Measurements from ENCODE around the gene TP53RK. TPM values are rescaled to one million over a fixed set of nuclear protein-coding genes. Genes with fewer than 3 reads are reported as not detected.

Gene TP53RK
- total and polyA plus RNA-seq, 4 donors, result 4.7 to 12.8 (median 6.8) TPM

DNA sequence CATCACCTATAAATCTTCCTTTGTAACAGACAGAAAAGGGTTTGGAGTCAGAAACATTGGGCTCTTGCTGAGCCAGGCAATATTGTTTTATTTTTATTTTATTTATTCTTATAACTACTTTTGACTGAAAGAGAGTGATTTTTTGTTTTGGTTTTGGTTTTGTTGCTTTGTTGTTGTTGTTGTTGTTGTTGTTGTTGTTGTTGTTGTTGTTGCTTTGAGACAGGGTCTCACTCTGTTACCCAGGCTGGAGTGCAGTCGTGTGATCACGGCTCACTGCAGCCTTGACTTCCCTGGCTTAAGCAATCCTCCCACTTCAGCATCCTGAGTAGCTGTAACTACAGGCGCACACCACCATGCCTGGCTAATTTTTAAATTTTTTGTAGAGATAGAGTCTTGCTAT lies 22.9 kb downstream of the TP53RK start:
- Histone ChIP-seq H3K27ac (ENCODE audit: low read depth in 1 of 2, low read length in 2 of 2) (no peak overlapping the region), H3K36me3 (ENCODE audit: control insufficient read depth in 4 of 4, insufficient read depth in 3 of 4, low read depth in 1 of 4, low read length in 3 of 4) (no peaks in the 10 kb centered on the region), H3K4me1 (ENCODE audit: control insufficient read depth in 4 of 4, insufficient read depth in 4 of 4, low read length in 3 of 4) (peaks cover 1 to 28% (median 17%) of the 10 kb centered on the region in 4 donors), H3K4me3 (ENCODE audit: low read depth in 1 of 3, low read length in 3 of 3) (no peak overlapping the region), H3K9me3 (ENCODE audit: control insufficient read depth in 4 of 4, low read length in 3 of 4) (no peaks in the 10 kb centered on the region), H3K9ac (ENCODE audit: low read depth in 1 of 2, low read length in 2 of 2) (no peak overlapping the region), H3K27me3 (ENCODE audit: control insufficient read depth in 4 of 4, insufficient read depth in 4 of 4, low read length in 3 of 4) (no peaks in the 10 kb centered on the region)
- TF ChIP-seq, protein P1, sequence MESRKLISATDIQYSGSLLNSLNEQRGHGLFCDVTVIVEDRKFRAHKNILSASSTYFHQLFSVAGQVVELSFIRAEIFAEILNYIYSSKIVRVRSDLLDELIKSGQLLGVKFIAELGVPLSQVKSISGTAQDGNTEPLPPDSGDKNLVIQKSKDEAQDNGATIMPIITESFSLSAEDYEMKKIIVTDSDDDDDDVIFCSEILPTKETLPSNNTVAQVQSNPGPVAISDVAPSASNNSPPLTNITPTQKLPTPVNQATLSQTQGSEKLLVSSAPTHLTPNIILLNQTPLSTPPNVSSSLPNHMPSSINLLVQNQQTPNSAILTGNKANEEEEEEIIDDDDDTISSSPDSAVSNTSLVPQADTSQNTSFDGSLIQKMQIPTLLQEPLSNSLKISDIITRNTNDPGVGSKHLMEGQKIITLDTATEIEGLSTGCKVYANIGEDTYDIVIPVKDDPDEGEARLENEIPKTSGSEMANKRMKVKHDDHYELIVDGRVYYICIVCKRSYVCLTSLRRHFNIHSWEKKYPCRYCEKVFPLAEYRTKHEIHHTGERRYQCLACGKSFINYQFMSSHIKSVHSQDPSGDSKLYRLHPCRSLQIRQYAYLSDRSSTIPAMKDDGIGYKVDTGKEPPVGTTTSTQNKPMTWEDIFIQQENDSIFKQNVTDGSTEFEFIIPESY (IDR thresholded peaks at IDR 0.05), result no peak
- TF ChIP-seq, protein P2, sequence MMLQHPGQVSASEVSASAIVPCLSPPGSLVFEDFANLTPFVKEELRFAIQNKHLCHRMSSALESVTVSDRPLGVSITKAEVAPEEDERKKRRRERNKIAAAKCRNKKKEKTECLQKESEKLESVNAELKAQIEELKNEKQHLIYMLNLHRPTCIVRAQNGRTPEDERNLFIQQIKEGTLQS (IDR thresholded peaks at IDR 0.05), result no peak
- WGBS, result 96% methylated on average over 3 of the region's 3 CpGs
- DNase-seq (ENCODE audit: low spot score), result no peak

DNA sequence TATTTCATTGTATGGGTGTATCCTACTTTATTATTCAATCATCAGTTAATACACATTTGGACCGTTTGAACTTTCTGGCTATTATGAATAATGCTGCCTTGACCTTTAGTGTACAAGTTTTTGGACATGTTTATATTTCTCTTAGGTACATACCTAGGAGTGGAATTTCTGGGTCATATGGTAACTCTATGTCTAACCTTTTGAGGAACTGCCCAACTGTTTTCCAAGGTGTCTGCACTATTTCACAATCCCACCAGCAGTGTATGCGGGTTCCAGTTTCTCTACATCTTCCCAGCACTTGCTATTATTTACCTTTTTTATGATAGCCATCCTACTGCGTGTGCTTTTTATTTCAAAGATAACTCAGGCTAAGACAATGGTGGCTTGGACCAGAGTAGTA lies 23.6 kb downstream of the TP53RK start:
- no peaks in the 10 kb centered on the region for H3K9me3 ChIP-seq (ENCODE audit: control insufficient read depth in 4 of 4, low read length in 3 of 4)
- TF ChIP-seq, protein P3, sequence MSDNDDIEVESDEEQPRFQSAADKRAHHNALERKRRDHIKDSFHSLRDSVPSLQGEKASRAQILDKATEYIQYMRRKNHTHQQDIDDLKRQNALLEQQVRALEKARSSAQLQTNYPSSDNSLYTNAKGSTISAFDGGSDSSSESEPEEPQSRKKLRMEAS (IDR thresholded peaks at IDR 0.05), result no peak
- no peak for TF ChIP-seq NR2F2 (IDR thresholded peaks at IDR 0.05)
- H3K36me3 ChIP-seq (ENCODE audit: control insufficient read depth in 4 of 4, insufficient read depth in 3 of 4, low read depth in 1 of 4, low read length in 3 of 4), result no peaks in the 10 kb centered on the region
- H3K9ac ChIP-seq (ENCODE audit: low read depth in 1 of 2, low read length in 2 of 2), result no peak overlapping the region
- H3K27ac ChIP-seq (ENCODE audit: low read depth in 1 of 2, low read length in 2 of 2), result no peak overlapping the region
- no peaks in the 10 kb centered on the region for H3K27me3 ChIP-seq (ENCODE audit: control insufficient read depth in 4 of 4, insufficient read depth in 4 of 4, low read length in 3 of 4)
- WGBS, result 80% methylated on average over 3 of the region's 3 CpGs
- no peak for DNase-seq (ENCODE audit: low spot score)
- no peak overlapping the region for H3K4me3 ChIP-seq (ENCODE audit: low read depth in 1 of 3, low read length in 3 of 3)
- peaks cover 1 to 22% (median 10%) of the 10 kb centered on the region in 4 donors for H3K4me1 ChIP-seq (ENCODE audit: control insufficient read depth in 4 of 4, insufficient read depth in 4 of 4, low read length in 3 of 4)

DNA sequence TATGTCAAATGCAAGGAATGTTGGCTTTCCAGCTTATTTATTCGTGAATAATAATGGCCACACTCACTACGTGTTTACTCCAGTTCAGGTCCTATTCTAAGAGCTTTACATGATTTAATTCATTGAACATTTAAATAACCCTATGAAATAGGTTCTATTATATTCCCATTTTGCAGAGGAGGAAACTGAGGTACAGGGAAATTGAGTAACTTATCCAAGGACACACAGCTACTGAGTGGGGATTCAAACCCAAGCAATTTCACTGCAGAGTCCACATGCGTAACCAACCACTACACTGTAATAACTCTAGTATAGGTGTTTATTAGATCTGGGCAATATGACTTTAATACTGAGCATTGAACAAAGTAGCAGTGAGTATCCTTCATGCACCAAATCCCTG lies 25.7 kb downstream of the TP53RK start:
- H3K4me1 ChIP-seq (ENCODE audit: control insufficient read depth in 4 of 4, insufficient read depth in 4 of 4, low read length in 3 of 4), result peaks cover 1 to 17% (median 7%) of the 10 kb centered on the region in 4 donors
- WGBS, result 96% methylated on average over 3 of the region's 3 CpGs
- no peak overlapping the region for H3K9ac ChIP-seq (ENCODE audit: low read depth in 1 of 2, low read length in 2 of 2)
- no peak for TF ChIP-seq RAD21 (IDR thresholded peaks at IDR 0.05)
- TF ChIP-seq, protein P2 (IDR thresholded peaks at IDR 0.05), result no peak
- no peak for TF ChIP-seq HNF4A (conservative IDR thresholded peaks at IDR 0.05)
- no peak for TF ChIP-seq YY1 (IDR thresholded peaks at IDR 0.05)
- no peak for TF ChIP-seq RXRA (IDR thresholded peaks at IDR 0.05)
- no peak for TF ChIP-seq SP1 (IDR thresholded peaks at IDR 0.05)
- TF ChIP-seq EGR1 (IDR thresholded peaks at IDR 0.05; ENCODE audit: low read depth in 2 of 2), result no peak
- no peak for TF ChIP-seq TAF1 (conservative IDR thresholded peaks at IDR 0.05)
- TF ChIP-seq, protein P3 (IDR thresholded peaks at IDR 0.05), result no peak
- no peak for TF ChIP-seq JUND (IDR thresholded peaks at IDR 0.05)
- TF ChIP-seq, protein P4, sequence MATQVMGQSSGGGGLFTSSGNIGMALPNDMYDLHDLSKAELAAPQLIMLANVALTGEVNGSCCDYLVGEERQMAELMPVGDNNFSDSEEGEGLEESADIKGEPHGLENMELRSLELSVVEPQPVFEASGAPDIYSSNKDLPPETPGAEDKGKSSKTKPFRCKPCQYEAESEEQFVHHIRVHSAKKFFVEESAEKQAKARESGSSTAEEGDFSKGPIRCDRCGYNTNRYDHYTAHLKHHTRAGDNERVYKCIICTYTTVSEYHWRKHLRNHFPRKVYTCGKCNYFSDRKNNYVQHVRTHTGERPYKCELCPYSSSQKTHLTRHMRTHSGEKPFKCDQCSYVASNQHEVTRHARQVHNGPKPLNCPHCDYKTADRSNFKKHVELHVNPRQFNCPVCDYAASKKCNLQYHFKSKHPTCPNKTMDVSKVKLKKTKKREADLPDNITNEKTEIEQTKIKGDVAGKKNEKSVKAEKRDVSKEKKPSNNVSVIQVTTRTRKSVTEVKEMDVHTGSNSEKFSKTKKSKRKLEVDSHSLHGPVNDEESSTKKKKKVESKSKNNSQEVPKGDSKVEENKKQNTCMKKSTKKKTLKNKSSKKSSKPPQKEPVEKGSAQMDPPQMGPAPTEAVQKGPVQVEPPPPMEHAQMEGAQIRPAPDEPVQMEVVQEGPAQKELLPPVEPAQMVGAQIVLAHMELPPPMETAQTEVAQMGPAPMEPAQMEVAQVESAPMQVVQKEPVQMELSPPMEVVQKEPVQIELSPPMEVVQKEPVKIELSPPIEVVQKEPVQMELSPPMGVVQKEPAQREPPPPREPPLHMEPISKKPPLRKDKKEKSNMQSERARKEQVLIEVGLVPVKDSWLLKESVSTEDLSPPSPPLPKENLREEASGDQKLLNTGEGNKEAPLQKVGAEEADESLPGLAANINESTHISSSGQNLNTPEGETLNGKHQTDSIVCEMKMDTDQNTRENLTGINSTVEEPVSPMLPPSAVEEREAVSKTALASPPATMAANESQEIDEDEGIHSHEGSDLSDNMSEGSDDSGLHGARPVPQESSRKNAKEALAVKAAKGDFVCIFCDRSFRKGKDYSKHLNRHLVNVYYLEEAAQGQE (IDR thresholded peaks at IDR 0.05), result no peak
- TF ChIP-seq NR2F2 (IDR thresholded peaks at IDR 0.05), result no peak
- TF ChIP-seq FOXA1 (IDR thresholded peaks at IDR 0.05), result no peak
- no peak for TF ChIP-seq FOXA2 (IDR thresholded peaks at IDR 0.05)
- TF ChIP-seq, protein P1 (IDR thresholded peaks at IDR 0.05), result no peak
- no peak for TF ChIP-seq GABPA (IDR thresholded peaks at IDR 0.05 in 1 of 2, conservative IDR thresholded peaks at IDR 0.05 in 1 of 2)
- no peak overlapping the region for H3K4me3 ChIP-seq (ENCODE audit: low read depth in 1 of 3, low read length in 3 of 3)
- no peaks in the 10 kb centered on the region for H3K9me3 ChIP-seq (ENCODE audit: control insufficient read depth in 4 of 4, low read length in 3 of 4)
- H3K27ac ChIP-seq (ENCODE audit: low read depth in 1 of 2, low read length in 2 of 2), result no peak overlapping the region
- DNase-seq (ENCODE audit: low spot score), result no peak
- H3K27me3 ChIP-seq (ENCODE audit: control insufficient read depth in 4 of 4, insufficient read depth in 4 of 4, low read length in 3 of 4), result no peaks in the 10 kb centered on the region
- H3K36me3 ChIP-seq (ENCODE audit: control insufficient read depth in 4 of 4, insufficient read depth in 3 of 4, low read depth in 1 of 4, low read length in 3 of 4), result no peaks in the 10 kb centered on the region
